ENCODE results near the gene CHST7.
"Not testable (repeated sequence)": the region's sequence is repeated elsewhere in the genome, so short reads cannot be mapped to it uniquely, and the experiment has no call there.

CHST7 gene

DNA sequence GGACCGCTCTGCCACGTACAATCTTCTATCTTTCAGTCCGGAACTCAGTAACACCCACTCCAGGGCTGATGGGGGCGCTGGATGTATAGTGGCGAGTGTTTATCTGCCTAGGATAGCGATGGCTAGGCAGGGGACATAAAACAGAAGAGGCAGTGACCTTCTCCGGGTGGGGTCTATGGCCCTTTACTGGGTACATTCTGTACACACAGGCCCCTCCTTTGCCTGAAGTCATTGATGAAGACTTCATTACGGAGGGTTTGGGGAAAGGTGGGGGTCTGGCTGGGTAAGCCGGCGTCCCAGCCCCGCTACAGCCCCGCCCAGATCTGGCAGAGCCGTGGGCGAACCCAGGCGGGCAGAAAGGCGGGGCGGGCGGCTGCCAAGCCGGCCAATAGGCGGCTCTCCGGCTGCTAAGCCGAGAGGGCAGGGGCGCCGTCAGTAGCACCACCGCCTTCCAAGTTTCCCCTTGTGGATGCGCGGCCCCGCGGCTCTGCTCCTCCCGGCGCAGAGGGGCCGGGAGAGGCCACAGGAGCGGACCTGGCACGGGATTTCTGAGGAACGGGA, at the start of gene CHST7:
Gene CHST7, plus strand, starts transcription at position 435 of the 561 bp plus-strand sequence. CDS start 167 bp downstream, outside the sequence.
- DNase-seq (ENCODE audit: low spot score) = peak; percentile 42

- not testable (repeated sequence) for DNase-seq (ENCODE audit: low spot score)
Observed at GRCh38 chrX:46528640-46529039, 44.9 kb upstream of the CHST7 start.

- not testable (repeated sequence) for DNase-seq (ENCODE audit: low spot score)
Observed at GRCh38 chrX:46529740-46530403, 43.7 kb upstream of the CHST7 start.

DNA sequence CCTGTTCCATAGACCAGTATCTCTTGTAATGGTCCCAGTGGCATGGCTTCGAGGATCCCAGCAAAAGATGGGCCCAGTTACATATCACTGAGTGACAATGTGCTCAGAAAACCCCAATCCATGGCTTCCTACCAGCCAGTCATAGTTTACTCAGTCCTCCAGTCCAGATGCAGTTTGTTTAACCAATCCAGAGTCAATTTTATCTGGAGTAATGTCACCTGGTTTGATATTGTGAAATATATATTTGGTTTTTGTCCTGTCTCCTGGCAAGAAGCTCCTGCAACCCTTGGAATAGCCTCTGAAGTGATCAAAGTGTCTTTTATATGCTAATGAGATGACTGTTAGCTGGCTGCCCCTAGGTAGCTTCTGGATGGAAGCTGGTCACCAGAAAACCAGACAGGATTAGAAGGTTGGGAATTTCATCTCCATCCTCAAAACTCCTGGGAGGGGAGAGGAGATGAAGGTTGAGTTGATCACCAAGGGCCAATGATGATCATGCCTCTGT, 43.1 kb upstream of the CHST7 start:
- DNase-seq (ENCODE audit: low spot score) = not testable (repeated sequence)

- no peak for DNase-seq (ENCODE audit: low spot score)
Observed at GRCh38 chrX:46531442-46531841, 42.1 kb upstream of the CHST7 start.

GRCh38 chrX:46543441-46543840, 30.1 kb upstream of the CHST7 start:
- DNase-seq (ENCODE audit: low spot score) = no peak

- DNase-seq (ENCODE audit: low spot score) = not testable (repeated sequence)
Observed at GRCh38 chrX:46544527-46544926, 29.0 kb upstream of the CHST7 start.

GRCh38 chrX:46545111-46546005, 28.2 kb upstream of the CHST7 start, which contains the start of gene ZNF674:
Gene ZNF674 (minus strand): TSS chrX:46545421. CDS start chrX:46542087, 3,334 bp downstream.
- peak; percentile 87 for DNase-seq (ENCODE audit: low spot score)

GRCh38 chrX:46547857-46548256, 25.7 kb upstream of the CHST7 start:
- no peak for DNase-seq (ENCODE audit: low spot score)

GRCh38 chrX:46549914-46550313, 23.7 kb upstream of the CHST7 start:
- DNase-seq (ENCODE audit: low spot score) = no peak

GRCh38 chrX:46551494-46552128, 22.0 kb upstream of the CHST7 start:
- no peak for DNase-seq (ENCODE audit: low spot score)

GRCh38 chrX:46553935-46554334, 19.6 kb upstream of the CHST7 start:
- no peak for DNase-seq (ENCODE audit: low spot score)

DNA sequence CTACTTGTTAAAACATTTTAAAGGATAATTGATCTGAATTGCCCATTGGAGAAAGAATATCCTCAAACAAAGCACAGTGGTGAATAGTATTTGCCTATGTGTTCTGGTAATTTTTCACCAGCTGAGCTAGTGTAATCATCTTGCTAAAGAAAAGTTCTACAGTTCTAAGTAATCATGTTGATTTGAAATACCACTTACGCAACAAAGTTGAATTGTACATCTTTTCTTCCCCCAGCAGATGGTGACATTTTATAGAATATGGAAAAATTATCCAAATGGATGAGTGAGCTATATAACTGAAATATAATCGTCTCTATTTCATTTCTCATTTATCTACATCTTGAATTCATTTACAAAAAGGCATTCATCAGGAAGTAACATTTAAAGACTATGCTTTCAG, 18.6 kb upstream of the CHST7 start:
- DNase-seq (ENCODE audit: low spot score) = no peak

DNA sequence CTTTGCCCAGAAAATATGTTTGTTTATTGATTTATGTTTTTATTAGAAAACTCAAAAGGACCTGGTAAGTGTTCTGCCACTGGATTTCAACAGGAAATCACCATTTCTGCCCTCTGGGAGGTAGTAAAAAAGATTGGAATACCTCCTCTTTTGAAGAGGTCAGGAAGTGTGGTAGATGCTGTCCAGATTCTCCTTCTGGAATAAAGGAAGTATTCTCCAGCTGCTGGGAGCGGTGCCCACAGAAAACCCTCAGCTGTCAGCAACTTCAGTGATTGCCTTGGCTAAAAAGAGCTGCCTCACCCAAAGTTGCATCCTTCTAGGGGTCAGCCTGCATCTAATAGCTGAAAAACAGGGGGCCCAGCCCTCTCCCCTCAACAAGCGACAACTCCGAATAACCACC, 14.5 kb upstream of the CHST7 start:
- DNase-seq (ENCODE audit: low spot score) = peak; percentile 54

DNA sequence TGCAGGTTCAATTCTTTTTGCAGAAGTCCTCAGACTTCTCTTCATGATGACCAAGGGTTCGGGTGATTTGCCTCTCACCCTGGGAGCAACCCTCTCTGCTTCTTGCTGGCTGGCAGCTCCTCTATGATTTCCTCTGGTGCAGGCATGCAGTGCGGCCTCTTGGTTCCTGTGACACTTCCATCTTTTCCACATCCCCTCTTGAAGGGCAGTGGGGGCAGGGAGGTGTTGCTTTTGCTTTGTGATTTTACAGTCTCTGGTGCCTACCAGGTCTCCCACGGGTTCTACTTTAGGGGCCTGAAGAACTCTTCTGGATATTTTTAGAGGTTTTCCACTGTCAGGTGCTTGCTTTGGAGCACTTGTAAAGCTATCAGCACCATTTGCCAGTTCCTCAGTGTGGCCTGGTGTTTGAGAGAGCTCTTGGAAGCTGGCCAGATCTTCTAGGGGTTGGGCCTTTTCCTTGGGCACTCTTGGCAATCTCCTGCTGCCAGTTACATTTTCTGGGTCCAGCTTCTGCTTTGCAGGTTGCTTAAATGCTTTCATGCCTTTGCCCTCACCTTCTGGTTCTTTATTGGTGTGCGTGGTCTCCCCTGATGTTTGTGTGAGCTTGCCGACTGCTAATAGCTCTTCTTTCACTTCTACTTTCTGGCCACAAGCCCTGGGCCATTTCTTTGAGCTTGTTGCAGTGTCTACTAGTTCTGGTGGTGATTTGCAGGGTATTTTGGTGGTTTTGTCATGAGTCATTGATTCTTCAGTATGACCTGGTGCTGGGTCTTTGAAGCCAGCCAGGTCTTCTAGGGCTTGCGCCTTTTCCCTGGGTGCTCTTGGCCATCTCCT, 11.5 kb upstream of the CHST7 start:
- DNase-seq (ENCODE audit: low spot score) = no peak

DNA sequence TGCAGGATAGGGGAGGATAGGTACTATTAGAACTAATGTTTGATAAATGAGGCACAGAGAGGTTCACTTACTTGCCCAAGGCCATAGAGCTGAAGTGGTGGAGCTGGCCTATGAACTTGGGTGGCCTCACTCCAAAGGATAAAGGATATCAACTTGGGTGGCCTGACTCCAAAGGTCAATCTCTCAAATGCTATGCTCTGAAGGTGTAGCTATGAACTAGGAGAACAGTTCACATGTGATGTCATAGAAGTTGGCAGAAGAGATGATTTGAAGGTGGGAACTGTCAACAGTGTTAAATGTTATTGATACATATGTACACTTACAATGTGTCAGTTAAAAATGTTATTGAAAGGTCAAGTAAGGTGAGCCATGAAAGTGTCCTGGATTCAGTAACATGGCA, 6.2 kb upstream of the CHST7 start:
- DNase-seq (ENCODE audit: low spot score) = no peak

DNA sequence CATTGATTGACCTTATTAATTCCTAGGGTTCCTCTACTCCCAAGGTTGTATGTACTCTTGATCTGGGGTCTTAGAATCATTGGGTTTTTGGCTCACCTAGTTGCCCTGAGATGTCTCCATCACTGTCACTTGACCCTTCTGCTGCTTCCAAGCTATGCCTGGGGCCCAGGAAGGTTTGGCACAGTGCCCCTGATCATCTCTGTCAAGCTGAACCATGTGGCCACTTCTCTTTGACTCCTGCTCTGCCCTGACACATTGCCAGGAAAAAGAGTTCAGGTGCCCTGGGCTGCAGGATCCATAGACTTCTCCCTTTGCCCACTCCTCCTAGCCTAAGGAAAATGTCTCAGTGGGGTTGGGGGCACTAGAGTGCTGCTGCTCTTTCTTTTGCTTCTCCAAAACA, 3.9 kb upstream of the CHST7 start:
- no peak for DNase-seq (ENCODE audit: low spot score)

GRCh38 chrX:46571423-46572339, 1.9 kb upstream of the CHST7 start:
- DNase-seq (ENCODE audit: low spot score) = no peak

DNA sequence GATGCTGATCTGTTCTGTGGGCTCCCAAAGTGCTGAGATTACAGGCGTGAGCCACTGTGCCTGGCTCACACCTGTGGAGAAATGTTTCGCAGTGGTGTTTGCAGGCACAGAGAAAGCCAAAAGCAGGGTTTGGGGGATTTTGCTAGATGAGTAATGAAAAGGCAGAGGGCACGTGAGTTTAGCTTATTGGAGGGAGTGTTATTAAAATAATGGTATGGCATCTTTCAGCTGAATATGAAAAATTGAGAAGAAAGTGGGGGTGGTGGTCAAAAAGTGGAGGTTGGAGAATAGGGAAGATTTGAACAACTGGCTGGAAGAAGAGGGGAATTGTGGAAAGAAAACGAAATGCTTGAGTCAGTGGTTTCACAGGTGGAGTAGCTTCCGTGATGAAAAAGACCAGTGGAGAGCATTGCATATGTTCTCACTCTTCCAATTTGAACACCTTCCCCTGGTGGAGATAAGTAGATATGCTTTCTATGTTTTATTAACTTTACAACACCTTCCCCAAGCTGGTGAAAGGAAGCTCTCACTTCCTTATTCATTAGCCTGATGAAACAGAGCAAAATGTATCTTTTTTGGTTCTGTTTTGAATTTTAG, 1.1 kb upstream of the CHST7 start:
- DNase-seq (ENCODE audit: low spot score) = no peak
